GM21423 (cell line): ENCODE measurements around the gene TNP2.

ENCODE experiments used
- ATAC-seq: cut with Tn5 transposase; IDR thresholded peaks from one replicate; pipeline ENCODE4 v1.9.1; 2021; ENCODE audit warnings: mild to moderate bottlenecking, moderate library complexity; ENCODE audit not compliant: unreplicated experiment

The TNP2 gene

GRCh38 chr16:11278681-11279628, 9.8 kb upstream of the TNP2 start:
- no peak for ATAC-seq

GRCh38 chr16:11277607-11278337, 8.6 kb upstream of the TNP2 start:
- no peak for ATAC-seq

GRCh38 chr16:11276896-11277593, 7.9 kb upstream of the TNP2 start:
- no peak for ATAC-seq

- ATAC-seq: no peak
Observed at GRCh38 chr16:11276143-11276895, 7.2 kb upstream of the TNP2 start, which contains the start of gene PRM2. Gene PRM2 (minus strand): TSS chr16:11276480. CDS start chr16:11276370, 110 bp downstream.

- ATAC-seq: no peak
Observed at GRCh38 chr16:11274964-11275363, 5.8 kb upstream of the TNP2 start.

GRCh38 chr16:11273721-11274324, 4.7 kb upstream of the TNP2 start:
- no peak for ATAC-seq

GRCh38 chr16:11272921-11273720, 4.0 kb upstream of the TNP2 start, which contains the start of gene PRM3:
Gene PRM3 (minus strand): TSS chr16:11273629. CDS start chr16:11273595, 34 bp downstream.
- ATAC-seq: no peak

- no peak for ATAC-seq
Observed at GRCh38 chr16:11272484-11272883, 3.4 kb upstream of the TNP2 start.

GRCh38 chr16:11271610-11272009, 2.5 kb upstream of the TNP2 start:
- ATAC-seq: no peak

GRCh38 chr16:11270602-11271162, 1.6 kb upstream of the TNP2 start:
- ATAC-seq: no peak

GRCh38 chr16:11265124-11265523, 4.0 kb downstream of the TNP2 start:
- no peak for ATAC-seq

GRCh38 chr16:11264155-11264832, 4.8 kb downstream of the TNP2 start:
- no peak for ATAC-seq

- ATAC-seq: no peak
Observed at GRCh38 chr16:11263737-11264136, 5.4 kb downstream of the TNP2 start.

GRCh38 chr16:11262915-11263314, 6.2 kb downstream of the TNP2 start:
- no peak for ATAC-seq

- ATAC-seq: no peak
Observed at GRCh38 chr16:11260596-11260966, 8.5 kb downstream of the TNP2 start.

GRCh38 chr16:11259655-11260595, 9.2 kb downstream of the TNP2 start:
- ATAC-seq: no peak
